ENCODE measurements around the gene DNLZ. TPM values are rescaled to one million over a fixed set of nuclear protein-coding genes. Genes with fewer than 3 reads are reported as not detected.
"Not testable (repeated sequence)": the region's sequence is repeated elsewhere in the genome, so short reads cannot be mapped to it uniquely, and the experiment has no call there.

The DNLZ gene
- total RNA-seq, 1 donor from 2014 or later: 16.4 TPM

DNA sequence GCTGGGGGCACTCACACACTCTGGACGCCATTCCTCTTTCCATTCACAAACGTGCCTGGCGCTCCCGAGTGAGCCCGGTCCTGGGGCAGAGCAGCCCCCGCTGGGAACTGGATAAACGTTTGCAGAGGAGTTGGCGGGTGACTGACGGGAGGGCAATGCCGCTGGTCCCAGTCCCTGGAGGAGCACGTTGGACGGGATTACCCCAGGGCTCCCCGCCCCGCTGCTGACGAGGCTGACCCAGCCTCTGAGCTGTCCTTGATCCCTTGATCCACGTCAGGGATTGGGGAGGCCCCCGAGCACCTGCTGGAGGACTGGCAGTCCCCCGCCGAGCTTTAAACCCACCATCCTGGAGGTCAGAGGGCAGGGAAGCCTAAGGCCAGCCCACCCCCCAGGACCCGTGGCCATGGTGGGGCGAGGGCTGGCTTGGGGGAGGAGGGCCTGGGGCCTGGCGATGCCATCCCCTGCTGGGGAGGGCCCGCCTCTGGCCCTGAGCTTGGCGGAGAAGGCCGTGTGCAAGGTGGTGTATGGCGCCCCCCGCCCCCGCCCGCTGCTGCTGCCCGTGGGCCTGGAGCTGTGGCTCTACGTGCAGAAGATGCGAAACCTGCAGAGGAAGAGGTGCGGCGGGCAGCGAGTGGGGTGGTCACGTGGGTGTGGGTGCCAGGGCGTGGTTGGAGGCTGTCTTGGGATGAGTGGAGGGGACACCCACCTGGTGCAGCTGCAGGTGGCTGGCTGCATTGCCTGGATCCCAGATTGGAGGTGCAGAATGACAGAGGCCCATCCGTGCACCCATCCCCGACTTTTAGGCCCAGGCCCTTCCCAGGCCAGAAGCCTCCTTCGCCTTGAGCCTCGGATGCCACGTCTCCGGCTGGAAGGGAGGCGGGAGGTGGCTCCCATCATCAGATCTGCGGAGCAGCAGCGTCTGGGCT is 31.7 kb downstream of the DNLZ start:
- no peak for DNase-seq (ENCODE audit: low spot score)

DNA sequence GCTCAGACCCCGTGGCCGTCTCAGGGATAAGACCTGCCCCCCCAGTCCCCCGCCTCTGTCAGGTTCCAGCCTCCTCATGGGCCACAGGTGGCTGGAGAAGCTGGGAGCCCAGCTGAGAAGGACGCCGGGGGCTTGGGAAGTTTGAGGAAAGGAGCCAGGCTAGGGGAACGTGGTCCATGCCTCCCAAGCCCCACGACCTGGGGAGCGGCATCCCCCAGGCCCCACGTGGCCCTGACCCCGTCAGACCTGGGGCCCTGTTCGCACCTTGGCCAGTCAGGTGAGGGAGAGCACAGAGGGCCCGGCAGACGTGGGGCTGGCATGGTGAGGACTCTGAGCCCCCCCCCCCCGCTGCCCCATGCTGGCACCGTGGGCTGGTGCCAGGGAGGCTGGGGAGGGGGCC is 32.5 kb downstream of the DNLZ start:
- no peak for DNase-seq (ENCODE audit: low spot score)

DNA sequence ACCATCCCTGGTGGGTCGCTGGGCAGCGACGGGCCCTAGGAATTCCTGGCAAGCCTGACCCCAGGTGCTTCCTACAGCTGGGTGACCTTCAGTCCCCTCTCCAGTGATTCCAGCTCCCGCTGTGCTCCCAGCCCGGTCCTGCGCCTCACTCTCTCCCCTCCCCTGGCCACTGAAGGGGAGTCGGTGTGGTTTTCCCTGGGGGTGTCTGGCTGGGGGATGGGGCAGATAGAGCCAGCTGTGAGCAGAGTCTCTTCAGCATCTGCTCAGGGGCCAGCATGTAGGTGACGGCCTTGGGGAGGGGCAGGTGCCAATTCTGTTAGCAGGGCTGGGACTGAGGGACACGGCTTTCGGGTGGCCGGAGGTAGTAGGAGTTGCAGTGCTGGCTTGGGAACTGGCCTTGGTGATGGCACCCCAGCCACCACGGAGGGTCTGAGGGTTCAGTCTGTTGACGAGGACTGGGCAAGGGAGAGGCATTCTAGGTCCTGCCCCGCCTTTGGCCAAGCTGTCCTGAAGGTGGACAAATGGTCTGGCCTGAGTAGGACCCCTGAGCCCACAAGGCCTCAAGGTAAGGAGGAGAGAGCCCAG is 33.0 kb downstream of the DNLZ start:
- no peak for DNase-seq (ENCODE audit: low spot score)

DNA sequence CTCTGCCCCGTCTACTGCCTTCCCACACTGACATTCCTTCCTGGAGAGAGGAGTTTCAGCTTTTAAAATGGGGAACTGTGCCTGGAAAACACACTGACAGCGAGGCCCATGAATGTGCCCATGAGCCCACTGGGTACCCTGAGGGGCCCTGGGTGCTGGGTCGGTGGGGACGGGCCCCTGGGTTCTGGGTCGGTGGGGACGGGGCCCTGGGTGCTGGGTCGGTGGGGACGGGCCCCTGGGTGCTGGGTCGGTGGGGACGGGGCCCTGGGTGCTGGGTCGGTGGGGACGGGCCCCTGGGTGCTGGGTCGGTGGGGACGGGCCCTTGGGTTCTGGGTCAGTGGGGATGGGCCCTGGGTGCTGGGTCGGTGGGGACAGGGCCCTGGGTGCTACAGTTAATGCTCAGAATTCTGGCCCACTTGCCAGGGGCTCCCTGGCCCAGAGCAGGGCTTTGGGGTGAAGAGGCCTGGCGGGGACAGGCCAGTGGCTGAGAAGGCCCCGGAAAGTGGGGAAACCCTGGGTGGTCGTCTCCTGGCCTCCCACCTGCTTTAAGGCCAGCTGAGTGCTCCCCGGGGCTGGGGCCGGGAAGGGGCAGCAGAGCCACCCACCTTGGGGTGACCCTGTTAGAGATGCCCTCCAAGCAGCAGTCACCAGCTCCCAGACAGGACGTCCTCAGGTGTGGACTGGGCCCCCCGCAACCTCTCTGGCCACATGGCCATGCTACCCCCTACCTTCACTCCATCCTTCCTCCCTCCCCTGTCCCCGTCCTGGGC is 33.7 kb downstream of the DNLZ start:
- no peak for DNase-seq (ENCODE audit: low spot score)

DNA sequence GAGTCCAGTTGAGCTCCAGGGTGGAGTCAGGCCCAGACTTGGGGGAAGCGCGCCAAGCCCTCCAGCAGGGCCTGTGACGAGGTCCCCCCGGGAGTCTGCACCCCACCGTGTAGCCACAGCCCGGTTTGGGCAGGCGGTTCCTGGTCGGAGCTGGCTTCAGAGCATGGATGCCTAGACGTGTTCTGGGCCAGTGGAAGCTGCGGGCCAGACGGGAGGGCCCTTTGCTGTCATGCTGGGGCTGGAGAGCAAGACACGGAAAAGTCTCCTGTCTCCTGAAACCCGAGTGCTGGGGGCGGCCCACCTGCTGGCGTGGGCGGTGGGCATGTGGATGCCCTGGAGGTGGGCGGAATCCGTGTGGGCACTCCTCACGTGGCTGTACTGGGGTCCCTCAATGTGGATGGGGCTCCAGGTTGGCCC is 34.3 kb downstream of the DNLZ start:
- no peak for DNase-seq (ENCODE audit: low spot score)

DNA sequence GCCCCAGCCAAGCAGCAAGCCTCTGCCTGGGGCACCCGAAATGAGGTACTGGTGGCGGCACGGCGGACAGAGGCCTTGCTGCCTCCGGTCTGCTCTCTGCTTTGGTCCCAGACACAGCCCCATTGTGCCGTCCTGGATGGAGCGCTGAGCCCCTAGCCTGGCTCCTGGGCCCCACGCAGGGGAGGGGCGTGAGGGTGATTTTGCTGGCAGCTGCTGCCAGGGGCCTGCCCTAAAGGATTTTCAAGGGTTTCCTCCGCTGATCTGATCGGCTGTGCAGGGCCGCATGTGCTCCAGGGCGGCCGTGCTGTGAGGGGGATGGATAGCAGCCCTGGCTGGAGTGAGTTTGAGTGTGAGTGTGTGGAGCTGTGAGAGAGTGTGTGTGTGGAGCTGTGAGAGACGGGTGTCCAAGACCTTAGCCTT is 34.9 kb downstream of the DNLZ start:
- no peak for DNase-seq (ENCODE audit: low spot score)

DNA sequence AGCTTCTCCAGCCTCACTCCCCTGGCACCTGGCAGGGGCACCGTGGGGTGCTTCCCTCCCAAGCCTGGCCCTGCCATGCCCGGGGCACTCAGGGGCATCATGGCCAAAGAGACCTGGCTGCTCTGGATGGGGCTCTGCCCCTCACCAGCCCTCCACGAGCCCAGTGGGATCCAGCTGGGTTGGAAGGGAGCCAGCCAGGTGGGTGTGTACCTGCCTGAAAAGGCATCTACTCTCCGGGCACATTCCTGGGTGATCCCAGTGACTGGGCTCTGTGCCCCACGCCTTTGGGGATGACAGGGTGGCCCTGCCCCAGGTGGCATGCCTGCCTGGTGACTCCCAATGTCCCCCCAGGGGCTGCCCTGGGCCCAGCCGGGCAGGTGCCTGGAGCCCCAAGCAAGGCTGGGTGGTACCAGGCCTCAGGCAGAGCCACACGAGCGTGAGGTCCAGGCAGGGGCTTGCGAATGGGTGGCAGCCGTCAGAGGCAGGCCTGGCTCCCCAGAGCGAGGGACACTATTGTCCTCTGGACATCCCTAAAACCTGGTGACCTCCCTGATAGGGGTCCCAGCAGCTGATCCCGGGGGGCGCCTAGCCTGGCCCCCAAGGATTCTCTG is 35.4 kb downstream of the DNLZ start:
- peak; percentile 37 for DNase-seq (ENCODE audit: low spot score)

DNA sequence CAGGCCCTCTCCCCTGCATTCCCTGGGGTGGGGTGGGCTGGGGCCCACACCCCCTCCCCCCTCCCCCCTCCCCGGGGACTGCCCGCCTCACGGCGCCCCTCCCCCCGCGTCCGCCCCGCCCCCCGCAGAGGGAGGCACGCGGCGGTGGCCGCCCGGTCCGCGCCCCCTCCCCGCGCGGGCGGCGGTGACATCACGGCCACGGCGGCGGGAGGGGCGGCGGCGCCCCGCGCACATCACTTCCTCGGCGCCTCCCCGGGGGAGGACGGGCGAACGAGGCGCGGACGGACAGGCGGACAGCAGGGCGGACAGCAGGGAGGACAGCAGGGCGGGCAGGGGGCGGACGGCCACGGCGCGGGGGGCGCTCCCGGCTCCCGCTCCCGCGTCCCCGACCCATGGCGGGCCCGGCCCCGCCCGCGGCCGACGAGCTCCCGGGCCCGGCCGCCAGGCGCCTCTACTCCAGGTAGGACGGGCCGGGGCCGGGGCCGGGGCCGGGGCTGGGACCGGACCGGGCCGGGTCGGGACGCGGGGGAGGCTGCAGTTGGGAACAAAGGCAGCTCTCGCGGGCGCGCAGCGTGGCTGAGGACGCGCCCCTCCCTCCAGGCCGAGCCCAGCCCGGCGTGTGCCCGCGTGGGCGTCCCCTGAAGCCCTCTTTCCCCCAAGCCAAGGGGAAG is 36.1 kb downstream of the DNLZ start, which contains the start of gene GPSM1:
TSS of gene GPSM1 (plus strand) at position 236 of the 671 bp plus-strand sequence. CDS start at position 393, 157 bp downstream.
- peak; percentile 43 for DNase-seq (ENCODE audit: low spot score)

DNA sequence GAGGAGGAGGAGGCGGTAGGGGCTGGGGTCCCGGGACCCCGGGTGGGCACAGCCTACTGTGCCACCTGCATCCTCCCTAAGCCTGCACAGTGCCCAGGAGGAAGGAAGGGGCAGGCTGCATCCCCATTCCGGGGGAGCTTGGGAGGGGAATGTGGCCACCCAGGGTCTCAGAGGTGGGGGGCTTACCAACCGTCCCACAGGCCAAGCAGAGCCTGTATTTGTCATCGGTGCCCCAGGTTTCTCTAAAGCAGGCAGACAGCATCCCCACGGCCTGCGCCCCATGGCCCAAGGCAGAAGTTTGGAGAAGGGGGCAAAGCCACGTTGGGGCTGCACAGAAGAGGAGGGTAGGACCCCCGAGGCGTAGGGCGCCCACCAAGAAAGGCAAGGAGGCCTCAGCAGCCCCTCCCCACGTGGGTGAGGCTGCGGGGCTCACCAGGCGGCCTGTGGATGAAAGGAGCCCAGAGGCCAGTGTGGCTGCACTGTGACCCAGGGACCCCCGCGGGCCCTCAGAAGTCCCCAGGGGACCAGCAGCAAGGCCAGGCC is 36.7 kb downstream of the DNLZ start:
- DNase-seq (ENCODE audit: low spot score): no peak

DNA sequence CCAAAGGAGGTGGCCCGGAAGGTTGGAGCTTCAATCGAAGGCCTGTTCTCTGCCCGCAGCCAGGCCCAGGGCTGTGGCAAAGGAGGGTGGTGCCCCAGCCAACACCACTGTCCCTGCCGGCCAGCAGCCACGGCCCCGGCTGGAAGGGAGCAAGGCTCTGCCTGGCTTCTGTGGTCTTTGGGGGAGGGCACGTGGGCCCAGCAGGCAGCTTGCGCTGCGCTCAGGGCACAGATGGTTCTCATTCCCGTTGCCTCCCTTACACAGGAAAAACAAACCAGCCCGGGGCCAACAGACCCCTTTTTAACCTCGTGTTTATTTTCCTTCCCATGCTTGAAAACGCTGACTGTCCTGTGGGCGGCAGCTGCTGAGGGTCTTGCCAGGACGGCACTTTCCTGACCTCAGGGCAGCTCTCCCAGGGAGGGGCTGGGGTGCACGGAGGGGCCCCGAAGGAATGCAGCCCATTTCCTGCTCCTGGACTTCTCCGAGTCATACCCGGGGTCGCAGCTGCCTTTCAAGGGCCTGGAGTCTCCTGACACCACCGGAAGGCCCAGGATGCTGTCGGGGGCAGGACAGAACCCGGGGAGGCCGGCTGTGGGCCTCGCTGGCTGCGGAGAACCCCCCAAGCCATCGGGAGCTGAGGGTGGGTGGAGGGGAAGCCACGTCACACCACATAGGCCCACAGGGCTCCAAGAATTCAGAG is 37.3 kb downstream of the DNLZ start:
- DNase-seq (ENCODE audit: low spot score): no peak

DNA sequence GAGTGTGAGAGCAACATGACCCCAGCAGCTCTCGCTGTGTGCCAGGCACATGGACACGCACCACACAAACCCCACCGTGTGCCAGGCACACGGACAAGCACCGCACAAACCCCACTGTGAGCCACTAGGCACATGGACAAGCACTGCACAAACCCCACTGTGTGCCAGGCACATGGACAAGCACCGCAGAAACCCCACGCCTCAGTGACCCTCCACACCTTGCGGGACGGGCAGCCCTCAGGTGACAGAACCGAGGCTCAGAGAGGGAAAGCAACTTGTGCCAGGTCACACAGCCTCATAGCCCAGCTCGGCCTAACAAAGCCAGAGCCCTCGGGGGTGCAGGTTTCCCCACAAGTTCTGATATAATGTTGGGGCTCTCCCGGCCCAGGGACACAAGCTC is 38.2 kb downstream of the DNLZ start:
- no peak for DNase-seq (ENCODE audit: low spot score)

DNA sequence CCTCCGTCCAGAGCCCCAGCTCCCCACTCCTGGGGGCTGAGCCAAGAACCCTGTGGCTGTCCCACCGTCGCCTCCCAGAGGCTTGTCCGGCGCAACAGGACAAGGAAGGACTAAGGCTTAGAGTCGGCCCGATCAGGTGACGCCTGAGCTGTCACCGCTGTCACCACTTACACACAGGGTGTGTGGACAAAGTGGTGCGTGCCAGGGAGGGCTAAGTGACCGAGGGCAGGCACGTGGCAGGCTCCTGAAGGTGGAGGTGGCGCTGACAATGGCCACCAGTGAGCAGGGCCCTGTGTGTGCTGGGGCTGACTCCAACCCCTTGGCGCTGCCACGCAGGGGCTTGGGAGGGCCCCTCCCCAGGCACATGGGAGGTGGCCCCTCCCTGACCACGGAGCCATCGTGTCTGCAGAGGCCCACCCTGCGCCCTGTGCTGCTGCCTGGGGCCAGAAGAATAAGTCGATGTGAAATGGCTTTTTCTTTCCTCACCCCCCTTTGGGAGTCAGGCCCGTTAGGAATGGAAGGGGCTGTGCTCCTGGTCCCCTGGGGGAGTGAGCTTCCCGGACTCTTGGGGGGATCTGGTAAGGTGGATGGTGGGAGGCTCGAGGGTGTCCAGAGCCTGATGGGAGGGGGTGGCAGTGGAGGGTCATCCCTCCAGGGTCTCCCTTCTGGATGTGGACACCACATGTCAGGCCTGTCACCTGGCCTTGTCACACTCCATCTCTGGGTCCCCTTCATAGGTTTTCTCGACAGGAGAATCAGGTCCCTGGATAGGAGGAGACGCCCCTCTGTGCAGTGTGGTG is 38.8 kb downstream of the DNLZ start:
- peak; percentile 82 for DNase-seq (ENCODE audit: low spot score)

DNA sequence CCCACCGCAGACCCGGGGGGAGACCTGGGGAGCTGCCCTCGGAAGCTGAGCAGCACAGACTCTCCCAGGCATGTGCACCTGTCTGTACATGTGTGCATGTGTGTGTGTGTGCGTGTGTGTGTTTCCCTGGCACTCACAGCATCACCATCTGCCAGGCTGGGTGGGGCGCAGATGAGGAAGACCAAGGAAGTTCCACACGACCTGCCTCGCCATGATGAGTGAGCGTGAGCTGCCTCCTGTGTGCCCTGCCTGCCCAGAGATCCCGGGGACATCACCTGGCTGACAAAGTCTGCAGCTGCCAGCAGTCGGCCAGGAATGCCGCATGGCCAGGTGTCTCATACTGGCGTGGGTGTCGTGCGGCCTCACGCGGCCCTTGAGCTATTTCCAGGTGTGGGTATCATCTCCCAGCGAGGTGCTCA is 40.2 kb downstream of the DNLZ start:
- peak; percentile 34 for DNase-seq (ENCODE audit: low spot score)

DNA sequence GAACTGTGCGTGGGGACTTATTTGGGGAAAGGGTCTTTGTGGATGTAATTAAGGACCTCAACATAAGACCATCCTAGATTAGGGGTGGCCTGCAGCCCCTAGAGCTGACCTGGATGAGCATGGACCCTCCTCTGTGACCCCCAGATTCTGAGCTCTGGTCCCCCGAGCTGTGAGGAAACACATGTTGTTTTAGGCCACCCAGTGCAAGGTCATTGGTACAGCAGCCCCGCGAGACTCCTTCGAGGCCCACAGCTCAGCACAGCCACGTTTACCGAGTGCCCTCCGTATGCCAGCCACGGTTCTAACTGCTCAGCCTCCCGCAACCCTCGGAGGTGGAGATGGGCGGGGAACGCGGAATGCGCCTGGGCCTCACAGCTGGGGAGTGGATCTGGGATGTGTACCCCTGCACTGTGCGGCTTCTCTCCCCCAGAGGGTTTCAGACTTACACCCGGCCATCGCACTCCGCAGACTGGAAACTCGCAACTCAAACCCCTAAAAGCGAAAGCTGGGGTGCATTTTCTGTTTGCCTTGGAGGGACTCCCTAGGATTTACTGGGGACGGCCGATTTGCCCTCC is 40.7 kb downstream of the DNLZ start:
- no peak for DNase-seq (ENCODE audit: low spot score)

DNA sequence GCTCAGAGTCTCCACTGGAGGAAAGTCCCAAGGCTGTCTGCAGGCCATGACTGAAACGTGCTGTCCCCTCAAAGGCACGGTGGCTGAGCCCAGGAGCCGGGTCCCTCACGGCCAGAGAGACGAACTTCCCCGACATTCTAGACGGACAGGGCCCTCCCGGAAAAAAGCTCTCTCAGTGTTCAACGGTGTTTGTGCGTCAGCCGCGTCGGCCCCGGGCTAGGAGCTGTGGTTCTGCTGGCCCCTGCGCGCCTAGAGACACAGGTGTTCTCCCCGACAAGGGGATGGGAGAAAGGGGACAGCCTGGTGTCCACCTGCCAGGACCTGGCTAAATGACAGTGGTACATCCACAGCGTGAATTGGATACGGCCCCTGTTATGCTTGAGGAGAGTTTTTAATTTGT is 42.0 kb downstream of the DNLZ start:
- DNase-seq (ENCODE audit: low spot score): no peak

DNA sequence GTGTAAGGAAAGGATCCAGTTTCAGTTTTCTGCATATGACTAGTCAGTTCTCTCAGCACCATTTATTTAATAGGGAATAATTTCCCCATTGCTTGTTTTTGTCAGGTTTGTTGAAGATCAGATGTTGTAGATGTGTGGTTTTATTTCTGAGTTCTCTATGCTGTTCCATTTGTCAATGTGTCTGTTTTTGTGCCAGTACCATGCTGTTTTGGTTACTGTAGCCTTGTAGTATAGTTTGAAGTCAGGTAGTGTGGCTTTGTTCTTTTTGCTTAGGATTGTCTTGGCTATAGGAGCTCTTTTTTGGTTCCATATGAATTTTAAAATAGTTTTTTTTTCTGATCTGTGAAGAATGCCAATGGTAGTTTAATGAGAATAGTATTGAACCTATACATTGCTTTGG is 42.6 kb downstream of the DNLZ start:
- DNase-seq (ENCODE audit: low spot score): not testable (repeated sequence)

DNA sequence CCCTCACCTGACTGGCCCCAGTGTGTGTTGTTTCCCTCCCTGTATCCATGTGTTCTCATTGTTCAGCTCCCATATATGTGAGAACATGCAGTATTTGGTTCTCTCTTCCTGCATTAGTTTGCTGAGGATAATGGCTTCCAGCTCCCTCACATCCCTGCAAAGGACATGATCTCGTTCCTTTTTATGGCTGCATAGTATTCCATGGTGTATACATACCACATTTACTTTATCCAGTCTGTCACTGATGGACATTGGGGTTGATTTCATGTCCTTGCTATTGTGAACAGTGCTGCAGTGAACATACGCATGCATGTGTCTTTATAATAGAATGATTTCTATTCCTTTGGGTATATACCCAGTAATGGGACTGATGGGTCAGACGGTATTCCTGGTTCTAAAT is 43.6 kb downstream of the DNLZ start:
- not testable (repeated sequence) for DNase-seq (ENCODE audit: low spot score)

DNA sequence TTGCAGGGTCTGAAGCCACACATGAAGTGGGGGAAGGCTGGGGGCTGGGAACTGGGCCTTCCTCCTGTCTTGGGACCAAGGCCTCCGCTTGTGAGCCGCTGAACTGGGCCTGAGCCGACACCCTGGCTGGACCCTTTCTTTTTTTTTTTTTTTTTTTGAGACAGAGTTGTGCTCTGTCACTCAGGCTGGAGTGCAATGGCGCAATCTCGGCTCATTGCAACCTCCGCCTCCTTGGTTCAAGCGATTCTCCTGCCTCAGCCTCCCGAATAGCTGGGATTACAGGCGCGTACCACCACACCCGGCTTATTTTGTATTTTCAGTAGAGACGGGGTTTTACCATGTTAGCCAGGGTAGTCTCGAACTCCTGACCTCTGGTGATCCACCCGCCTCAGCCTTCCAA is 44.3 kb downstream of the DNLZ start:
- not testable (repeated sequence) for DNase-seq (ENCODE audit: low spot score)

DNA sequence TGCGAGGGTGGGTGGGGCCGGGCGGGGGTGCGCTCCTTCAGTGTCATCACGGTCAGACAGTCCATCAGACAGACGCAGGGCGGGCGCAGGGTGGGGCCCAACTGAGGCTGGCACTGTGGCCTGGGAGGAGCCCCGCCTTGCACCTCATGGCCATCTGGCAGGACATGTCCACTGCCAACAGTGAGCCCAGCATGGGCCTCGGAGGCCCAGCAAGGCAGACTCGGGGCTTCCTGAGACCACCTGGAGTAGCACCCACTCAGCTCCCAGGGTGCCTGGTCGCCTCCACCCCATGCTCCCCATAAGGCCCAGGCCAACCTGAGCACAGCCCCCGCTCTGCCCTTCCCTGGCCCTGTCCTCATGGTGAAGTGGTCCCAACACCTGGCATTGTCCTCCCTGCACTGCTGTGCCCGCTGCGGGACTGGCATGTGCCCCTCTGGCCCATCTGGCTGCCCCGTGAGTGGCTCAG is 44.7 kb downstream of the DNLZ start:
- no peak for DNase-seq (ENCODE audit: low spot score)

Data from mucosa of gallbladder (tissue), 1 donor.